GM12873 (cell line): ENCODE measurements around the gene GRIN1.

Experiments used
- CTCF ChIP-seq: IDR thresholded peaks from 2 replicates; pipeline ENCODE4 v1.5.1; 2012; ENCODE audit warnings: low read depth, mild to moderate bottlenecking, moderate library complexity, low read length, control low read depth; ENCODE audit not compliant: insufficient read depth; ENCODE audit errors: missing control alignments

Gene GRIN1

DNA sequence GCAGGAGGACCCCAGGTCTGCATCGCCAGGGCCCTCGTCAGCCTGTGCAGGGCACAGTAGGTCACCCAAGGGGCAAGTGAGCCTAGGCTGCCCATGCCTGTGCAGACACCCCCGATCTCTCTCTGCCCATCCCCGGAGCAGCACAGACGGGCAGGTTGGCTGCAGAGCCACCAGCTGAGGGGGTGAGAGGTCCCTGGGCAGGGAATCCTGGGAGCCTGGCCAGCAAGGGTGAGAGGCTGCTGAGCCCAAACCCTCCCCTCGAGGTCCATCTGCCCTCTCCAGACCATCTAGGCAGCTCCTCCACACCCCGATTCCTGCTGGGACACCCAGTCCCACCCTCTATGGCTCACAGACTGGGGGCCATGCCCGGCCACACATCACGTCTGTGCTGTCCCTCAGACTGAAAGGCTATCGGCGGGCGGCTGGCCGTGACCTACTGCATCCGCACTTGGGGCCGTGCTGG, 21.7 kb upstream of the GRIN1 start:
- TF ChIP-seq CTCF = no peak

DNA sequence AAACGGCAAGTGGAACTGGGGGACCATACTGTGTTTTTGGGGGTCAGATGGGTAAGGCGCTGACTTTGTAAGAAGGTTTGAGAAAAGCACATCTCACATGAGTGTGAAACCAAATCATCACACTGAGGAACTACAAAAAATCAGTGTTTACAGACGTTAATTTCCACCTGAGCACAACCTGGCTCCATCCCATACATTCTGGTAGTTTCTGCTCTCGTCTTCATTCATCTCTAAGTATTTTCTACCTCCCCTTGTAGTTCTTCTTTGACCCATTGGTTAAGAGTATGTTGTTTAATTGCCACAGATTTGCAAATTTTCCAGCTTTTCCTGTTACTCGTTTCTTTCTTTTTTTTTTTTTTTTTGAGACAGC, 15.5 kb upstream of the GRIN1 start:
- no peak for TF ChIP-seq CTCF

- TF ChIP-seq CTCF = no peak
Measured at GRCh38 chr9:137126786-137127185, 12.2 kb upstream of the GRIN1 start.

DNA sequence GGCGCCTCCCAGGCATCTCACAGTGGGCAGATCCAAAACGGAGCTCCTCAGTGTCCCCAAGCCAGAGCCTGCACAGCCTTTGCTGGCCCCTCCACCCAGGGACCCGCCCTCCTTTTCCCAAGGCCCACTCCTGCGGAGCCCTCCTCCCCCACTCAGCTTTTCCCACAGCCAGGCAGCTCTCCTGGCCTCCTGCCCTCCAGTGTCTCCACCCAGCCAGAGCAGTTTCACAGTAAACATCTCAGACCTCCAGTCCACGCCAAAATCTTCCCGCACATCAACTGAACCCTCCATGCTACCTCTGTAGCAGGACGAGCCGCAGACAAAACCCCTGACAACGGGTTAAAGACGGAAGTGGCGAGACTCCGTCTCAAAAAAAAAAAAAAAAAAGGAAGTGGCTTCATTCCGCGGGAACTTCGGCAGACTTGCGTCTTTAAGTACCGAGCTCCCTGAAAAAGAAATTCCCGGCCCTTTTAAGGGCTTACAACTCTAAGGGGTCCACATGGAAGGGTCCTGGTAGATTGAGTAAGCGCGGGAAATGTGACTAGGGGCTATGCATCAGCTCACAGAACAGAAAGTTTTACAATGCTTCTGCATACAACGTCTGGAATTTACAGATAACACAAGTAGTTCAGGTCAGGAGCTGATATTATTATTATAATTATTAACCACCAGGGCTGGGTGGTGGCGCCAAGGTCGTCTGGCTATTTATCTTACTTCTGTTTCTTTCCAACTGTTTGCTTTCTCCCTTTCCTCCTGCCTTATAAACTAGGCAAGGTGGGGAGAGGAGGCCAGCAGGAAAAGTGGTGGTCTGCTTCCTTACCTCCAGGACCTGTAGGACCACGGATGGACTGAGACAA, 11.4 kb upstream of the GRIN1 start:
- no peak for TF ChIP-seq CTCF

- TF ChIP-seq CTCF = no peak
Measured at GRCh38 chr9:137128158-137128861, 10.6 kb upstream of the GRIN1 start.

DNA sequence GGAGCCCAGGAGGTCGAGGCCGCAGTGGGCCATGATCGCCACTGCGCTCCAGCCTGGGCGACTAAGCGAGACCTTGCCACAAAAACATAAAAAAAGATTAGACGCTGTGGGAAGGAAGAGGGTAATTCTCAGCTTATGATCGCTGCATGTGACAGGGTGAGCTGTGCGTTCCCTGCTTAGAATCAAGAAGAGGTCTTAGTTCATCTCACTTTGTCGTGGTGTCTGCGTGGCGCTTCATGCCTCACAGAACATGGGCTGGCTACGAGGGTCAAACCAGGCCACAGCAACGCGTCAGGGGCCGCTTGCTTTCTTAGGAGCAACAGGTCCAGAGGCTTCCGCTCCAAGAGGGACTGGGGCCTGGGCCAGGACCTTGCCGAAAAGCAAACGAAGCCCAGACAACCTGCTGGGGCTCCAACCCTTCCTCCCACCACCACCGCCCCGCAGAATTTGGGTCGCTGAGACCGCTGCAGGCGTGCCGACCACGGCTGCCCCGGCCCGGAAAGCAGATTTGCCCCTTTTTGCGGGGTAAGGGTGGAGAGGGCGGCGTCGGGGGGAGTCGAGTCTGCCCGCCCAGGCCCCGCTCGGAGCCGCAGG, 10.0 kb upstream of the GRIN1 start:
- TF ChIP-seq CTCF = no peak
